Fibroblast of the aortic adventitia (primary cell): ENCODE measurements around the gene ADCY9. TPM values are rescaled to one million over a fixed set of nuclear protein-coding genes. Genes with fewer than 3 reads are reported as not detected.

ENCODE experiments used
- DNase-seq: peaks from one replicate; pipeline ENCODE4 v3.0.0-alpha.2; 2010; ENCODE audit warnings: low read depth
- H3K4me3 ChIP-seq: 2 replicates; pipeline ENCODE4 v1.5.1; 2011; ENCODE audit warnings: low read depth, mild to moderate bottlenecking, control low read depth, low read length, moderate library complexity
- total RNA-seq: library from RNA; depleted of rRNA; stranded (reverse); fragments of >200 nt; gene quantifications from 2 replicates; pipeline ENCODE4 v1.2.3, GENCODE V29; 2012; ENCODE audit warnings: low replicate concordance
- TF ChIP-seq, protein P1 (sequence below): IDR thresholded peaks from 2 replicates; pipeline ENCODE4 v1.5.1; 2011; ENCODE audit warnings: mild to moderate bottlenecking, low read length, control low read depth, inconsistent platforms; ENCODE audit not compliant: insufficient read depth

ADCY9 gene
- total RNA-seq, 1 donor = 23.6 TPM

DNA sequence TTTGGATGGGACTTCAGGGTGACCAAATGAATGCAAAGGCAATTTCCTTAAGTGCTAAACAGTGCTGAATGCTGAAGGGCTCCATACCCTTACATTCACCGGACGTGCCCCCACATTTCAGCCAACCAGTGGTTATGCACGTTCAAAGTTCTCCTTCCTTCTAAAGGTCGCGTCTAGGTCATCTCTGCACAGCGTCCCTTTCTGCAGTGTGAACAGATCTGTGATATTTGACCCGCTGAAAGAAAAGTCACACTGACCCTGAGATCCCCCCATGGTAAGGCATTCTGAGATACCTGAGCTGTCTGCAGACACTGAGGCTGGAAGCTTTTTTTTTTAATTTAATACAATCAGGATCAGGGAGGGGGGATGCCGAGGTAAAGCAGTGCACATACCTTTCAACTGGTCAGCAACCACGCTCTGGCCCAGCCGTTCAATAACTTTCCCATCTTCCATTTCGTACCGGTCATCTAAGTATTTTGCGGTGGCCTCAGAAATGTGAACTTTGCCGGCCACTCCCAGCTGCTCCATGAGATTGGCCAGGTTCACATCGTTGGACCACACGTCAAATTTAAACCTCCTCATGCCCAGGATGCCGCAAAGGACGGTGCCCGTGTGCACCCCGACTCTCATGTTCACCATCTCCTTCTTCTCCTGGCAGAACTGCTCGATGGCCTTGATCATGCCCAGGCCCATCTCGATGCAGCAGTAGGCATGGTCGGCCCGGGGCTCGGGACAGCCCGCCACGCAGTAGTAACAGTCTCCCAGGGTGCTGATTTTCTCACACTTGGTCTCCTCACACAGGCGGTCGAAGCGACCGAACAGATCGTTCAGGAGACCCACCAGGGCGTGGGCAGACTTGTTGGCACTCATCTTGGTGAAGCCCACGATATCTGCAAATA lies 2.6 kb downstream of the ADCY9 start:
- H3K4me3 ChIP-seq = peak overlapping the region; percentile 79
- TF ChIP-seq, protein P1, sequence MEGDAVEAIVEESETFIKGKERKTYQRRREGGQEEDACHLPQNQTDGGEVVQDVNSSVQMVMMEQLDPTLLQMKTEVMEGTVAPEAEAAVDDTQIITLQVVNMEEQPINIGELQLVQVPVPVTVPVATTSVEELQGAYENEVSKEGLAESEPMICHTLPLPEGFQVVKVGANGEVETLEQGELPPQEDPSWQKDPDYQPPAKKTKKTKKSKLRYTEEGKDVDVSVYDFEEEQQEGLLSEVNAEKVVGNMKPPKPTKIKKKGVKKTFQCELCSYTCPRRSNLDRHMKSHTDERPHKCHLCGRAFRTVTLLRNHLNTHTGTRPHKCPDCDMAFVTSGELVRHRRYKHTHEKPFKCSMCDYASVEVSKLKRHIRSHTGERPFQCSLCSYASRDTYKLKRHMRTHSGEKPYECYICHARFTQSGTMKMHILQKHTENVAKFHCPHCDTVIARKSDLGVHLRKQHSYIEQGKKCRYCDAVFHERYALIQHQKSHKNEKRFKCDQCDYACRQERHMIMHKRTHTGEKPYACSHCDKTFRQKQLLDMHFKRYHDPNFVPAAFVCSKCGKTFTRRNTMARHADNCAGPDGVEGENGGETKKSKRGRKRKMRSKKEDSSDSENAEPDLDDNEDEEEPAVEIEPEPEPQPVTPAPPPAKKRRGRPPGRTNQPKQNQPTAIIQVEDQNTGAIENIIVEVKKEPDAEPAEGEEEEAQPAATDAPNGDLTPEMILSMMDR = no peak
- DNase-seq = peak; percentile 32

DNA sequence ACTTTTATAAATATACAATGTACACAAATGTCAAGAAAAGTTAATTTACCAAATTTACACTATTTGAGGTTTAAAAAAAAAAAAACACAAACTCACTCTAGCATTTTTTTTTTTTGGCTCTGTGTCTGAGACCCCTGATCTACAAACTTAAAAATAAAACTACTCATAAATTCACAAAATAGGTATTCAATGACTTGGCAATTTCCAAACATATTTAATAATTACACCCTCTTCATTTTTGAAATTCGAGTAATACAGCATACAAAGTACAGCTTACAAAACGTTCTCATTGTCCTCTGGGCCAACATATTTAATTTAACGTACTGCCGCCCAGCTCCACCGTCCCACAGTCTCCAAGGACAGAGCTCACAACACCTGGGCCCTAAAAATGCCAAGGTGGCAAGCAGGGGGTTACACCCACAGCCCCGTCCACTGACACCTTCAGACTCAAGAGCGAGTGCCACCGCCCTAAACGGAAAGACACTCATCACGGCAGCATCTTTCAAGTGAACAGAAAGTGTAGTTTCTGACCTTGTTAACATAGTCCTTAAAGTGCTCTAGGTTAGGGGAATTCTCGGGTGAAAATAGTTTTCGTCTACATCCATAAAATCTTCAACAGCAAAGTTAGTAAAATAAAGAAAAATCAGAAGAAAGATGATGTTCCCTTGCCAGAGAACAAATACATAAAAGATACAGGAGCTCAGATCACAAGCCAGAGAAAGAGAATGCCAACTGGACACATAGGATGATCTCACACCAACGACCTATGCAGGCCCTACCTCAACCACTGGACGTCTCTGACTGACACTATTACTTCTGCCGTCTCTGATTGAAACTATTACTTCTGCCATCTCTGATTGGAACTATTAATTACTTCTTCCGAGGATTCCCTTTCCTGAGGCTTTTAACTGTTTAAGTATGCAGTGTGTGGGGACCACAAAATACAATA lies 4.2 kb downstream of the ADCY9 start:
- peak overlapping the region; percentile 79 for H3K4me3 ChIP-seq
- TF ChIP-seq, protein P1 = no peak
- DNase-seq = peak; percentile 53

DNA sequence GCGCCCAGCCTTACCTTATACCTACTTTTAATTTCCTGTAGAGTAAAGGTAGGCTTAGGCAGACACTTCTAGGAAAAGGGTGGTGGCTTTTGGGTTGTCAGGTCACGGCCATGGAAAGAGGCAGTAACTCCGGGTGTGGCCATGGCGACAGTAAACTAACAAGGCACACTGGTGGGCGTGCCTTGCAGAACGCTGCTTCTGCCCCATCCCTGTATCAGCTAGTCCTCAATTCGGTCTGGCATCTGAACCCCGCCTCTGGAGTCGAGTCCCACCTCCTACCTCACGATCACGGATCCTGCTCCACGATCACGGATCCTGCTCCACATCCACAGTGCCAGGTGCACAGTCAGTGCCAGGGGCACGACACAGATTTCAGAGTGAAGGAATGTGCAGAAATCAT lies 5.6 kb downstream of the ADCY9 start:
- H3K4me3 ChIP-seq = peak overlapping the region; percentile 79
- TF ChIP-seq, protein P1 = no peak
- no peak for DNase-seq

DNA sequence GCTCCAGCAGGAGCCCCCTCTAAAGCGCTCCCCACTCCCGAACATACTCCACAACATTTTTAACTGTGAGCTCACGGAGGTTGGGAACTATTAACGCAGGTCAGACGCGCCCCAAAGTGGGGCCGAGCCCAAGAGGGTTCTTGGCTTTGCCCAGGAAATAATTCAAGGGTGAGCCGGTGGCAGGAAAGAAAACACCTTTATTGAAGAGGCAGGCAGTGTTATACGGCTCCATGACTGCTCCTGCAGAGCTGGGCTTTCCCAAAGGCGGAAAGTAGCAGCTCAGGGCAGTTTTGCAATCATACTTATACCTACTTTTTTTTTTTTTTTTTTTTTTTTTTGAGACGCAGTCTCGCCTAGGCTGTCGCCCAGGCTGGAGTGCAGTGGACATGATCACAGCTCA lies 6.2 kb downstream of the ADCY9 start:
- TF ChIP-seq, protein P1 = no peak
- no peak for DNase-seq
- no peak overlapping the region for H3K4me3 ChIP-seq

DNA sequence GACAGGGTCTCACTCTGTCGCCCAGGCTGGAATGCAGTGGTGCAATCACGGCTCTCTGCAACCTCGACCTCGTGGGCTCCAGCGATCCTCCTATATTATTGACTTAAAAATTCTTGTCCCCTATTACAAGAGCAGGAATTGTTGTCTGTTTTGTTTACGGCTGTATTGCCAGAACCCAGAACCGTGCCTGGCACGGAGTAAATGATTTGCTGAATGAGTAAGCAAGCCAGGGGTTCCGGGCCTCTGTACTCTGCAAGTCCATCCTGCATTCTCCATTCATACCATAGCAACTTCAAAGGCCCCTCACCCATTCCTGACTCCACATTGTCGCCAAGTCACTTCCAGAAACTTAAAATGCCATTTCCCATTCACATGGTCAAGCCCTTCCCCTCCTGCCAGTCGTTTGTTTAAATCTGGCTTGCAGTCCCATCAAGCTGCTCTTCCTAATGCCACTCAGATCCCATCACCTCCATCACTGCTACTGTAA lies 6.9 kb downstream of the ADCY9 start:
- H3K4me3 ChIP-seq = no peak overlapping the region
- TF ChIP-seq, protein P1 = no peak

DNA sequence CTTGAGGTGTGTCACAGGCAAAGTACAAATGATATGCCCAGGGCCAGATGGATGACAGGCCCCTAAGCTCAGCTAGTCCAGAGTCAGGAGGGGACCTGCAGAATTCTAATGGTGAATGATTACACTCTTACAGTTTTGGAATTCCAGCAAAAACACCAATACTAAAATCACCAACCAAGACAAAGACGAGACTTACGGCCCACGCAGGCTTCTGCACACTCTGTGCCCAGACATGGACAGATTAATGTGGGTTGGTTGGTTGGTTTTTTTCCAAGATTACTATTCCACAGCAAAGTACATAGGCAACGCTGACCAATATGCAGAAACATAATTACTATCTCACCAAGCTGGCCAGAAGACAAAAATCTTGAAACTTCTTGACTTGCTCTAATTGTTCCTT lies 9.7 kb downstream of the ADCY9 start:
- no peak overlapping the region for H3K4me3 ChIP-seq
- TF ChIP-seq, protein P1 = no peak
- DNase-seq = no peak

More for the DNA sequence above, 6.9 kb downstream of the ADCY9 start:
- no peak for DNase-seq
